Caki2 (cell line): ENCODE measurements around the gene PNLIPRP3. TPM values are rescaled to one million over a fixed set of nuclear protein-coding genes. Genes with fewer than 3 reads are reported as not detected.
A peak's percentile ranks its signal among the peaks of the same experiment; 100 is the strongest.

Experiments used
- DNase-seq: peaks from one replicate; pipeline ENCODE4 v3.0.0-alpha.2; 2015; ENCODE audit warnings: low read depth
- in situ Hi-C: cut with HindIII; loops from 2 replicates; pipeline ENCODE4 v1.10.0; 2016; ENCODE audit warnings: low sequenced_read_pairs, low pct_unique_long_range_greater_than_20kb, mixed read lengths
- total RNA-seq: library from RNA; depleted of rRNA; stranded (reverse); fragments of >200 nt; shearing (Covaris generic); gene quantifications from 2 replicates; pipeline ENCODE4 v1.2.3, GENCODE V29; 2014; ENCODE audit warnings: low replicate concordance

The PNLIPRP3 gene
- total RNA-seq, 1 experiment from 2014 or later = not detected

GRCh38 chr10:116440330-116441030 is 12.8 kb downstream of the PNLIPRP3 start:
- in situ Hi-C loops = no loop called here
- DNase-seq = no peak

GRCh38 chr10:116444527-116445142 is 17.0 kb downstream of the PNLIPRP3 start:
- in situ Hi-C loops = no loop called here
- peak; percentile 28 for DNase-seq

GRCh38 chr10:116450861-116451260 is 23.2 kb downstream of the PNLIPRP3 start:
- DNase-seq = no peak
- in situ Hi-C loops = no loop called here

- in situ Hi-C loops = no loop called here
Measured at GRCh38 chr10:116451711-116452337, 24.2 kb downstream of the PNLIPRP3 start.

GRCh38 chr10:116452338-116452720 is 24.7 kb downstream of the PNLIPRP3 start:
- in situ Hi-C loops = no loop called here
- no peak for DNase-seq

More at GRCh38 chr10:116451711-116452337, 24.2 kb downstream of the PNLIPRP3 start:
- DNase-seq = no peak

- no peak for DNase-seq
- in situ Hi-C loops = no loop called here
Measured at GRCh38 chr10:116457488-116457887, 29.8 kb downstream of the PNLIPRP3 start.

- DNase-seq = no peak
- in situ Hi-C loops = no loop called here
Measured at GRCh38 chr10:116460219-116460618, 32.6 kb downstream of the PNLIPRP3 start.

GRCh38 chr10:116461680-116462079 is 34.0 kb downstream of the PNLIPRP3 start:
- no peak for DNase-seq
- in situ Hi-C loops = no loop called here

- in situ Hi-C loops = no loop called here
- DNase-seq = no peak
Measured at GRCh38 chr10:116464257-116464656, 36.6 kb downstream of the PNLIPRP3 start.

- no peak for DNase-seq
- in situ Hi-C loops = no loop called here
Measured at GRCh38 chr10:116465546-116465945, 37.9 kb downstream of the PNLIPRP3 start.

GRCh38 chr10:116466715-116467422 is 39.2 kb downstream of the PNLIPRP3 start:
- in situ Hi-C loops = no loop called here
- DNase-seq = no peak

GRCh38 chr10:116469437-116469836 is 41.8 kb downstream of the PNLIPRP3 start:
- DNase-seq = no peak
- in situ Hi-C loops = no loop called here

GRCh38 chr10:116470071-116470470 is 42.4 kb downstream of the PNLIPRP3 start:
- DNase-seq = no peak
- in situ Hi-C loops = no loop called here

GRCh38 chr10:116470768-116471415 is 43.2 kb downstream of the PNLIPRP3 start:
- peak; percentile 28 for DNase-seq

GRCh38 chr10:116472891-116473290 is 45.2 kb downstream of the PNLIPRP3 start:
- in situ Hi-C loops = no loop called here
- no peak for DNase-seq

More at GRCh38 chr10:116470768-116471415, 43.2 kb downstream of the PNLIPRP3 start:
- in situ Hi-C loops = no loop called here

- in situ Hi-C loops = no loop called here
Measured at GRCh38 chr10:116475866-116476265, 48.2 kb downstream of the PNLIPRP3 start.

GRCh38 chr10:116476461-116476860 is 48.8 kb downstream of the PNLIPRP3 start:
- in situ Hi-C loops = no loop called here
- DNase-seq = no peak

More at GRCh38 chr10:116475866-116476265, 48.2 kb downstream of the PNLIPRP3 start:
- DNase-seq = no peak

- DNase-seq = no peak
- in situ Hi-C loops = no loop called here
Measured at GRCh38 chr10:116477986-116478664, 50.5 kb downstream of the PNLIPRP3 start.
